ENCODE measurements around the gene LINS1.

- TF ChIP-seq CTCF (IDR thresholded peaks at IDR 0.05 in 8 of 11, conservative IDR thresholded peaks at IDR 0.05 in 3 of 11) (peak in 8 of 11 experiments; percentile 19 to 64 (median 58)), POLR2A (IDR thresholded peaks at IDR 0.05) (no peak), POLR2AphosphoS5 (IDR thresholded peaks at IDR 0.05) (no peak)
Observed at GRCh38 chr15:100572362-100572983, 29.5 kb downstream of the LINS1 start.

Measured in spleen (tissue), 7 donors.